Right atrium auricular region (tissue), 2 donors: Measurements from ENCODE around the gene EYA2. TPM values are rescaled to one million over a fixed set of nuclear protein-coding genes. Genes with fewer than 3 reads are reported as not detected.
A peak's percentile ranks its signal among the peaks of the same experiment; 100 is the strongest.
"Not testable (repeated sequence)": the region's sequence is repeated elsewhere in the genome, so short reads cannot be mapped to it uniquely, and the experiment has no call there.

Experiments used
- DNase-seq: peaks from one replicate; pipeline ENCODE4 v3.0.0-alpha.2; 2019; ENCODE audit warnings: low spot score
- H3K27ac ChIP-seq, 2 donors: fragments of 200-600 bp; sonication (generic); 1 replicate in 1 of 2; 2 replicates in 1 of 2; pipeline ENCODE4 v1.5.1; 2016 to 2019
- H3K27me3 ChIP-seq, 2 donors: fragments of 200-600 bp; sonication (generic); one replicate each; pipeline versions ENCODE4 v1.5.1 to v1.6.0; 2017 to 2019
- H3K36me3 ChIP-seq: fragments of 200-600 bp; sonication (generic); one replicate; pipeline ENCODE4 v1.5.1; 2016
- H3K4me1 ChIP-seq, 2 donors: fragments of 200-600 bp; sonication (generic); one replicate each; pipeline versions ENCODE4 v1.5.1 to v1.6.0; 2017 to 2019
- H3K4me3 ChIP-seq, 2 donors: fragments of 200-600 bp; sonication (generic); 1 replicate in 1 of 2; 2 replicates in 1 of 2; pipeline ENCODE4 v1.5.1; 2017 to 2019; ENCODE audit warnings: mild to moderate bottlenecking in 1 of 2, moderate library complexity in 1 of 2
- H3K9me3 ChIP-seq, 2 donors: fragments of 200-600 bp; sonication (generic); one replicate each; pipeline ENCODE4 v1.5.1; 2019
- CTCF ChIP-seq, 2 donors: fragments of 200-600 bp; sonication (generic); IDR thresholded peaks; one replicate each; pipeline ENCODE4 v1.5.1; 2019; ENCODE audit warnings: antibody characterized with exemption in 2 of 2
- total RNA-seq, 2 donors: library from RNA; depleted of rRNA; stranded (reverse); fragments of >200 nt; gene quantifications; one replicate each; pipeline ENCODE4 v1.1.0, GENCODE V29; 2016

The EYA2 gene
- total RNA-seq, 2 donors from 2014 or later: 0.30 to 2.6 TPM

- Histone ChIP-seq H3K27me3 (no peaks in the 10 kb centered on the region), H3K27ac (no peak overlapping the region), H3K9me3 (peaks cover 0 to 28% of the 10 kb centered on the region in 2 donors), H3K4me3 (peak overlapping the region in 1 of 2 donors; percentile 15), H3K36me3 (no peaks in the 10 kb centered on the region), H3K4me1 (no peaks in the 10 kb centered on the region)
- TF ChIP-seq CTCF (IDR thresholded peaks at IDR 0.05): no peak
- DNase-seq: peak; percentile 62
Measured at GRCh38 chr20:46872328-46873211, 22.1 kb upstream of the EYA2 start.

- Histone ChIP-seq H3K27ac (no peak overlapping the region), H3K9me3 (peaks cover 0 to 6% of the 10 kb centered on the region in 2 donors), H3K27me3 (no peaks in the 10 kb centered on the region), H3K4me3 (no peak overlapping the region), H3K4me1 (no peaks in the 10 kb centered on the region), H3K36me3 (no peaks in the 10 kb centered on the region)
- DNase-seq: no peak
- TF ChIP-seq CTCF (IDR thresholded peaks at IDR 0.05): no peak
Measured at GRCh38 chr20:46875059-46875458, 19.6 kb upstream of the EYA2 start.

- Histone ChIP-seq H3K9me3 (no peaks in the 10 kb centered on the region), H3K4me3 (no peak overlapping the region), H3K27me3 (no peaks in the 10 kb centered on the region), H3K27ac (no peak overlapping the region), H3K36me3 (no peaks in the 10 kb centered on the region), H3K4me1 (no peaks in the 10 kb centered on the region)
- TF ChIP-seq CTCF (IDR thresholded peaks at IDR 0.05): no peak
- DNase-seq: no peak
Measured at GRCh38 chr20:46879386-46879785, 15.3 kb upstream of the EYA2 start.

GRCh38 chr20:46879963-46880362 lies 14.7 kb upstream of the EYA2 start:
- not testable (repeated sequence) for H3K4me3 ChIP-seq, H3K36me3 ChIP-seq, DNase-seq, H3K9me3 ChIP-seq, H3K27ac ChIP-seq, H3K4me1 ChIP-seq, H3K27me3 ChIP-seq

- H3K27me3 ChIP-seq: no peaks in the 10 kb centered on the region
- no peak for TF ChIP-seq CTCF (IDR thresholded peaks at IDR 0.05)
Measured at GRCh38 chr20:46883892-46884291, 10.8 kb upstream of the EYA2 start.

GRCh38 chr20:46890682-46891081 lies 4.0 kb upstream of the EYA2 start:
- H3K36me3 ChIP-seq: no peaks in the 10 kb centered on the region
- H3K9me3 ChIP-seq: peaks cover 0 to 13% of the 10 kb centered on the region in 2 donors
- DNase-seq: no peak
- TF ChIP-seq CTCF (IDR thresholded peaks at IDR 0.05): no peak
- H3K4me1 ChIP-seq: peaks cover 0 to 10% of the 10 kb centered on the region in 2 donors
- H3K27me3 ChIP-seq: no peaks in the 10 kb centered on the region
- no peak overlapping the region for H3K4me3 ChIP-seq
- H3K27ac ChIP-seq: no peak overlapping the region

More at GRCh38 chr20:46883892-46884291, 10.8 kb upstream of the EYA2 start:
- no peaks in the 10 kb centered on the region for H3K9me3 ChIP-seq
- H3K27ac ChIP-seq: no peak overlapping the region
- DNase-seq: no peak
- no peaks in the 10 kb centered on the region for H3K4me1 ChIP-seq
- H3K4me3 ChIP-seq: no peak overlapping the region
- H3K36me3 ChIP-seq: no peaks in the 10 kb centered on the region
